SJSA1 (cell line): ENCODE measurements around the gene FAM13A. TPM values are rescaled to one million over a fixed set of nuclear protein-coding genes. Genes with fewer than 3 reads are reported as not detected.

Source experiments
- DNase-seq, 2 experiments: peaks; one replicate each; pipeline ENCODE4 v3.0.0-alpha.2; 2015 to 2020; ENCODE audit warnings: low spot score in 2 of 2, low read depth in 1 of 2
- H3K27ac ChIP-seq: fragments of 250-450 bp; sonication (Bioruptor Pico); 2 replicates; pipeline ENCODE4 v1.5.1; 2020; ENCODE audit warnings: mild to moderate bottlenecking, moderate library complexity
- H3K27me3 ChIP-seq: fragments of 250-450 bp; sonication (Bioruptor Pico); replicated peaks from 2 replicates; pipeline ENCODE4 v1.5.1; 2020; ENCODE audit warnings: mild to moderate bottlenecking, moderate library complexity
- H3K36me3 ChIP-seq: fragments of 250-450 bp; sonication (Bioruptor Pico); 2 replicates; pipeline ENCODE4 v1.5.1; 2020; ENCODE audit warnings: mild to moderate bottlenecking
- H3K4me1 ChIP-seq: fragments of 250-450 bp; sonication (Bioruptor Pico); replicated peaks from 2 replicates; pipeline ENCODE4 v1.6.1; 2021; ENCODE audit warnings: mild to moderate bottlenecking
- H3K4me3 ChIP-seq: fragments of 250-450 bp; sonication (Bioruptor Pico); 2 replicates; pipeline ENCODE4 v1.5.1; 2020; ENCODE audit warnings: mild to moderate bottlenecking
- H3K9me3 ChIP-seq: fragments of 250-450 bp; sonication (Bioruptor Pico); replicated peaks from 2 replicates; pipeline ENCODE4 v1.5.1; 2020; ENCODE audit warnings: mild to moderate bottlenecking
- total RNA-seq: library from RNA; depleted of rRNA; stranded (reverse); fragments of >200 nt; shearing (Covaris generic); gene quantifications from 2 replicates; pipeline ENCODE4 v1.2.3, GENCODE V29; 2014; rRNA removed

Gene FAM13A
- 11.1 and 15.2 TPM in 2 replicates for total RNA-seq

- H3K9me3 ChIP-seq = no peaks in the 10 kb centered on the region
- no peaks in the 10 kb centered on the region for H3K27me3 ChIP-seq
- H3K27ac ChIP-seq = peak within 1 kb of the TSS; percentile 34
- H3K36me3 ChIP-seq = no peaks in the 10 kb centered on the region
- peak within 1 kb of the TSS; percentile 40 for H3K4me3 ChIP-seq
- no peaks in the 10 kb centered on the region; the same call in 1 of the 2 replicates for H3K4me1 ChIP-seq
- peak; percentile 75 to 82 for DNase-seq
Observed at GRCh38 chr4:89056953-89057398, at the start of gene FAM13A. TSS of gene FAM13A (minus strand) at chr4:89057185. CDS start at chr4:89056964, 221 bp downstream.

GRCh38 chr4:89105726-89106125 lies 48.7 kb upstream of the FAM13A start:
- H3K27ac ChIP-seq = no peak overlapping the region

GRCh38 chr4:89101256-89102161 lies 44.5 kb upstream of the FAM13A start:
- H3K4me1 ChIP-seq = no peaks in the 10 kb centered on the region
- no peaks in the 10 kb centered on the region for H3K9me3 ChIP-seq
- no peak for DNase-seq
- no peak overlapping the region for H3K4me3 ChIP-seq
- H3K27ac ChIP-seq = no peak overlapping the region
- no peaks in the 10 kb centered on the region for H3K27me3 ChIP-seq
- H3K36me3 ChIP-seq = no peaks in the 10 kb centered on the region

More at GRCh38 chr4:89105726-89106125, 48.7 kb upstream of the FAM13A start:
- Histone ChIP-seq H3K4me3 (no peak overlapping the region), H3K9me3 (no peaks in the 10 kb centered on the region), H3K4me1 (no peaks in the 10 kb centered on the region; the same call in 1 of the 2 replicates), H3K27me3 (peaks cover 6% of the 10 kb centered on the region; the same call in 1 of the 2 replicates), H3K36me3 (no peaks in the 10 kb centered on the region)
- no peak for DNase-seq

GRCh38 chr4:89100853-89101252 lies 43.9 kb upstream of the FAM13A start:
- Histone ChIP-seq H3K27me3 (no peaks in the 10 kb centered on the region), H3K27ac (no peak overlapping the region), H3K9me3 (no peaks in the 10 kb centered on the region), H3K4me1 (no peaks in the 10 kb centered on the region), H3K4me3 (no peak overlapping the region), H3K36me3 (no peaks in the 10 kb centered on the region)
- DNase-seq = no peak

GRCh38 chr4:89099471-89099870 lies 42.5 kb upstream of the FAM13A start:
- DNase-seq = no peak
- Histone ChIP-seq H3K4me3 (no peak overlapping the region), H3K9me3 (no peaks in the 10 kb centered on the region), H3K27ac (no peak overlapping the region), H3K27me3 (no peaks in the 10 kb centered on the region), H3K4me1 (no peaks in the 10 kb centered on the region), H3K36me3 (no peaks in the 10 kb centered on the region)

GRCh38 chr4:89099034-89099433 lies 42.0 kb upstream of the FAM13A start:
- Histone ChIP-seq H3K4me3 (no peak overlapping the region), H3K27ac (no peak overlapping the region), H3K36me3 (no peaks in the 10 kb centered on the region), H3K4me1 (no peaks in the 10 kb centered on the region), H3K27me3 (no peaks in the 10 kb centered on the region), H3K9me3 (no peaks in the 10 kb centered on the region)
- DNase-seq = no peak

- Histone ChIP-seq H3K4me3 (no peak overlapping the region), H3K9me3 (no peaks in the 10 kb centered on the region; the same call in 1 of the 2 replicates), H3K27ac (no peak overlapping the region), H3K4me1 (peaks cover 5% of the 10 kb centered on the region; the same call in 1 of the 2 replicates), H3K27me3 (no peaks in the 10 kb centered on the region), H3K36me3 (no peaks in the 10 kb centered on the region)
- DNase-seq = no peak
Observed at GRCh38 chr4:89078300-89078699, 21.3 kb upstream of the FAM13A start.

- DNase-seq = no peak
- Histone ChIP-seq H3K36me3 (no peaks in the 10 kb centered on the region), H3K27ac (no peak overlapping the region), H3K9me3 (no peaks in the 10 kb centered on the region; the same call in 1 of the 2 replicates), H3K4me1 (peaks cover 5% of the 10 kb centered on the region; the same call in 1 of the 2 replicates), H3K27me3 (no peaks in the 10 kb centered on the region), H3K4me3 (no peak overlapping the region)
Observed at GRCh38 chr4:89077761-89078160, 20.8 kb upstream of the FAM13A start.

- H3K27me3 ChIP-seq = no peaks in the 10 kb centered on the region
- no peaks in the 10 kb centered on the region for H3K36me3 ChIP-seq
- no peaks in the 10 kb centered on the region; the same call in 1 of the 2 replicates for H3K9me3 ChIP-seq
- no peak overlapping the region for H3K4me3 ChIP-seq
- DNase-seq = no peak
- no peak overlapping the region for H3K27ac ChIP-seq
- H3K4me1 ChIP-seq = no peaks in the 10 kb centered on the region
Observed at GRCh38 chr4:89072921-89073320, 15.9 kb upstream of the FAM13A start.

- Histone ChIP-seq H3K9me3 (no peaks in the 10 kb centered on the region), H3K4me1 (no peaks in the 10 kb centered on the region), H3K4me3 (no peak overlapping the region), H3K36me3 (no peaks in the 10 kb centered on the region), H3K27me3 (no peaks in the 10 kb centered on the region), H3K27ac (no peak overlapping the region)
- DNase-seq = no peak
Observed at GRCh38 chr4:89071311-89071710, 14.3 kb upstream of the FAM13A start.

GRCh38 chr4:89070041-89070440 lies 13.1 kb upstream of the FAM13A start:
- Histone ChIP-seq H3K27ac (no peak overlapping the region), H3K27me3 (no peaks in the 10 kb centered on the region), H3K4me1 (no peaks in the 10 kb centered on the region), H3K4me3 (no peak overlapping the region), H3K9me3 (no peaks in the 10 kb centered on the region), H3K36me3 (no peaks in the 10 kb centered on the region)
- DNase-seq = no peak

- Histone ChIP-seq H3K4me3 (no peak overlapping the region), H3K4me1 (no peaks in the 10 kb centered on the region), H3K36me3 (no peaks in the 10 kb centered on the region), H3K27me3 (no peaks in the 10 kb centered on the region), H3K9me3 (no peaks in the 10 kb centered on the region), H3K27ac (no peak overlapping the region)
- DNase-seq = no peak
Observed at GRCh38 chr4:89069481-89069880, 12.5 kb upstream of the FAM13A start.

- DNase-seq = no peak
- no peak overlapping the region for H3K27ac ChIP-seq
Observed at GRCh38 chr4:89067417-89067816, 10.4 kb upstream of the FAM13A start.

GRCh38 chr4:89064848-89065247 lies 7.9 kb upstream of the FAM13A start:
- H3K27ac ChIP-seq = no peak overlapping the region
- H3K27me3 ChIP-seq = no peaks in the 10 kb centered on the region
- no peaks in the 10 kb centered on the region for H3K36me3 ChIP-seq
- H3K4me1 ChIP-seq = no peaks in the 10 kb centered on the region
- no peak for DNase-seq
- H3K4me3 ChIP-seq = no peak overlapping the region
- no peaks in the 10 kb centered on the region for H3K9me3 ChIP-seq

More at GRCh38 chr4:89067417-89067816, 10.4 kb upstream of the FAM13A start:
- no peaks in the 10 kb centered on the region for H3K36me3 ChIP-seq
- H3K27me3 ChIP-seq = no peaks in the 10 kb centered on the region
- no peaks in the 10 kb centered on the region for H3K9me3 ChIP-seq
- H3K4me1 ChIP-seq = no peaks in the 10 kb centered on the region
- no peak overlapping the region for H3K4me3 ChIP-seq
